ENCODE measurements around the gene PIGK.
A peak's percentile ranks its signal among the peaks of the same experiment; 100 is the strongest.

Gene PIGK

GRCh38 chr1:77096496-77097255 is 122.6 kb downstream of the PIGK start:
- DNase-seq = no peak

GRCh38 chr1:77095236-77095635 is 124.0 kb downstream of the PIGK start:
- no peak for DNase-seq

- DNase-seq = no peak
Measured at GRCh38 chr1:77089756-77090155, 129.5 kb downstream of the PIGK start.

- DNase-seq = no peak
Measured at GRCh38 chr1:77085109-77085508, 134.1 kb downstream of the PIGK start.

GRCh38 chr1:77084457-77084856 is 134.8 kb downstream of the PIGK start:
- no peak for DNase-seq

- no peak for DNase-seq
Measured at GRCh38 chr1:77081834-77082233, 137.4 kb downstream of the PIGK start.

GRCh38 chr1:77076759-77077158 is 142.5 kb downstream of the PIGK start:
- DNase-seq = no peak

GRCh38 chr1:77068013-77068412 is 151.2 kb downstream of the PIGK start:
- no peak for DNase-seq

GRCh38 chr1:77065693-77066342 is 153.4 kb downstream of the PIGK start:
- no peak for DNase-seq

GRCh38 chr1:77064246-77064645 is 155.0 kb downstream of the PIGK start:
- no peak for DNase-seq

- no peak for DNase-seq
Measured at GRCh38 chr1:77063118-77063517, 156.1 kb downstream of the PIGK start.

GRCh38 chr1:77061162-77061561 is 158.1 kb downstream of the PIGK start:
- no peak for DNase-seq

- no peak for DNase-seq
Measured at GRCh38 chr1:77060000-77060399, 159.2 kb downstream of the PIGK start.

- DNase-seq = no peak
Measured at GRCh38 chr1:77057994-77058585, 161.1 kb downstream of the PIGK start.

GRCh38 chr1:77056525-77056924 is 162.7 kb downstream of the PIGK start:
- DNase-seq = peak in 1 of 56 donors; percentile 25

GRCh38 chr1:77051425-77051824 is 167.8 kb downstream of the PIGK start:
- DNase-seq = no peak

- no peak for DNase-seq
Measured at GRCh38 chr1:77048615-77049005, 170.6 kb downstream of the PIGK start.

- no peak for DNase-seq
Measured at GRCh38 chr1:77047978-77048614, 171.1 kb downstream of the PIGK start.

GRCh38 chr1:77047575-77047974 is 171.7 kb downstream of the PIGK start:
- no peak for DNase-seq

GRCh38 chr1:77044133-77044849 is 174.9 kb downstream of the PIGK start:
- DNase-seq = no peak

- DNase-seq = no peak
Measured at GRCh38 chr1:77040826-77041225, 178.4 kb downstream of the PIGK start.

- peak in 3 of 56 donors; percentile 16 to 20 (median 16) for DNase-seq
Measured at GRCh38 chr1:77039739-77040138, 179.5 kb downstream of the PIGK start.
